Esophagus muscularis mucosa (tissue), 3 donors: ENCODE measurements around the gene SCAP.

Source experiments
- POLR2A ChIP-seq: fragments of 450-650 bp; IDR thresholded peaks from one replicate; pipeline ENCODE4 v1.6.1; 2017; ENCODE audit warnings: antibody characterized with exemption, moderate library complexity, mild to moderate bottlenecking, low read depth
- TF ChIP-seq, protein P1 (sequence below), 3 experiments: fragments of 200-600 bp in 2 of 3; fragments of 450-650 bp in 1 of 3; sonication (generic) in 2 of 3; IDR thresholded peaks; one replicate each; pipeline ENCODE4 v1.5.1; 2017 to 2019; ENCODE audit warnings: antibody characterized with exemption in 3 of 3, mild to moderate bottlenecking in 2 of 3, moderate library complexity in 1 of 3

DNA sequence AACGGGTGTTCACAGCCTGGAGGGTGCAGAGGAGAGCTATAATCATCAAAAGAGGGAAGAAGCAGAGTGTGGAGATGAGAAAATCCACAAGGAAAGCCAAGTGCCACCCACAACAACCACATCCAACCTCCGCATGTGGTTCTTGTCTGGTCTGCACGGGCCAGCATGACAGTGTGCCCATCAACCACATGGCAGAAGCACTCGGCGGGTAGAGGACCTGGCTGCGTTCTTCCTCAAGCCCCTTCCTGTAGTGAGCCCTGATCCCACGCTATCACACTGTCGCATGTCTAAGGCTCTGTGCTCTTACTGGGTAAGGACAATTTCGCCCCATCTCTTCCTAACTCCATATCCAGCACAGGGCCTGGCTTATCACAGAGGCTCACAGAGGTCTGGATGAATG lies 53.0 kb downstream of the SCAP start:
- TF ChIP-seq, protein P1, sequence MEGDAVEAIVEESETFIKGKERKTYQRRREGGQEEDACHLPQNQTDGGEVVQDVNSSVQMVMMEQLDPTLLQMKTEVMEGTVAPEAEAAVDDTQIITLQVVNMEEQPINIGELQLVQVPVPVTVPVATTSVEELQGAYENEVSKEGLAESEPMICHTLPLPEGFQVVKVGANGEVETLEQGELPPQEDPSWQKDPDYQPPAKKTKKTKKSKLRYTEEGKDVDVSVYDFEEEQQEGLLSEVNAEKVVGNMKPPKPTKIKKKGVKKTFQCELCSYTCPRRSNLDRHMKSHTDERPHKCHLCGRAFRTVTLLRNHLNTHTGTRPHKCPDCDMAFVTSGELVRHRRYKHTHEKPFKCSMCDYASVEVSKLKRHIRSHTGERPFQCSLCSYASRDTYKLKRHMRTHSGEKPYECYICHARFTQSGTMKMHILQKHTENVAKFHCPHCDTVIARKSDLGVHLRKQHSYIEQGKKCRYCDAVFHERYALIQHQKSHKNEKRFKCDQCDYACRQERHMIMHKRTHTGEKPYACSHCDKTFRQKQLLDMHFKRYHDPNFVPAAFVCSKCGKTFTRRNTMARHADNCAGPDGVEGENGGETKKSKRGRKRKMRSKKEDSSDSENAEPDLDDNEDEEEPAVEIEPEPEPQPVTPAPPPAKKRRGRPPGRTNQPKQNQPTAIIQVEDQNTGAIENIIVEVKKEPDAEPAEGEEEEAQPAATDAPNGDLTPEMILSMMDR (IDR thresholded peaks at IDR 0.05), result no peak
- no peak for TF ChIP-seq POLR2A
